Activated naive CD4-positive, alpha-beta T cell treated with Interleukin-2 at 50 U/mL for 16 hours (primary cell): Measurements from ENCODE around the gene IZUMO4.

Source experiments
- DNase-seq: peaks from one replicate; pipeline ENCODE4 v3.0.0-alpha.2; 2020

IZUMO4 gene

DNA sequence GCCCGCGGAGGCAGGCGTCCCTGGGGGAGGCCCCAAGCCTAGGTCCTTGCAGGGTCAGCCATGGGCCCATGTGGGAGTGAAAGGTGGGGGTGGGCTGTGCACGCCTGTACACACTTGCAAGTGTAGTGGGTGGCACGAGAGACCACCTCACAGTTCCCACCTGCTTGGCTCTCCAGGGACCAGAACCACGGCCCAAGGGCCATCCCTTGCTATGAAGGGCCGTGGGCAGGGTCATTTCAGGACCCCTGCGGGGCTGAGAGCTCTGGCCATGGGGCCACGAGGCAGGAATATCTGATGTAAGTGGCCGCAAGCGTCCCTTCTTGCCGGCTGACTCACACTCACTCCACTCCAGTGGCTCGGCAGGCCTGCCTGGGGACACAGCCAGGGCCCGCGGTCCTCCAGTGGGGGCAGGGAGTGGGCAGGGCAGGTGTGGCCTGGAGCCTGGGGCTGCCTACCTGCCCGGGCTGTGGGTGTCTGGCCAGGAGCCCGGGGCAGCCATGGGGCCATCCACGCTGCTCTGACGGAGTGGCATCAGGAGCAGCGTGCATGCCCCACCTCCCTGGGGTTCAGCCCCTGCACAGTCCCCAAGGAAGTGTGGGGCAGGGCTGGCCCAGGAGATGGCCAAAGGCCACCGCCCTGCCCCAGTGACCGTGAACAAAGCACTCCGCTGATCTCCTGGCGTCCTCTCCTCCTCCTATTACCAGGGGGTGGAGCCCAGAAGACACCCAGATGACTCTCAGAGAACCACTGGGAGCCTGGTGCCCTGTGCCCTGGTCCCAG is 37.1 kb upstream of the IZUMO4 start:
- DNase-seq = no peak

DNA sequence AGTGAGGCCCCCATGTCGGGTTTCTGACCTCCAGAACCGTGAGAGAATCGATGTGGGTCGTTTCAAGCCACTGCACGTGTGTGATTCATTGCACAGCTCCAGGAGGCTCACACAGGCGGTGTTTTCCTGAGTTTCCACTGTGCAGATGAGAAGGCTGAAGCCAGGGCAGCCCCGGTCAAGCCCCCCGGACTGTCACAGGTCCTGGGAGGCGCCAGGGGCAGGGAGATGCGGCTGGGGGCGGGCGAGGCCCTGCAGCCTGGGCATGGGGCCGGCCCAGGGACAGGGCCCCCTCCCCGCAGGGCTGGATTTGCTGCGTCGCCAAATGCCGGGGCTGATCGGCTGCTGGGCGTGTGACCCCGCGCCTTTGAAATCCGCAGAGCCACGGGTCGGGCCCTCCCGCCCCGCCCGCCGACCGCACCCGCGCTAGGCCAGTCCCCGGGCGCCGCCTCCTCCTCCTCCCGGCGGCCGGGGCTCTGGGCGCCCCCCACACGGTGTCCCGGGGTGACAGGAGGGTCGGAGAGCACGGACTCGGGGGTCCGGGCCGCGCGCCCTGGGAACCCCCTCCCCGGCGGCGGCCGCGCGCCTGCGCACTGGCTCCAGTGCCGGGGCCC is 35.7 kb upstream of the IZUMO4 start:
- DNase-seq = peak; percentile 51

DNA sequence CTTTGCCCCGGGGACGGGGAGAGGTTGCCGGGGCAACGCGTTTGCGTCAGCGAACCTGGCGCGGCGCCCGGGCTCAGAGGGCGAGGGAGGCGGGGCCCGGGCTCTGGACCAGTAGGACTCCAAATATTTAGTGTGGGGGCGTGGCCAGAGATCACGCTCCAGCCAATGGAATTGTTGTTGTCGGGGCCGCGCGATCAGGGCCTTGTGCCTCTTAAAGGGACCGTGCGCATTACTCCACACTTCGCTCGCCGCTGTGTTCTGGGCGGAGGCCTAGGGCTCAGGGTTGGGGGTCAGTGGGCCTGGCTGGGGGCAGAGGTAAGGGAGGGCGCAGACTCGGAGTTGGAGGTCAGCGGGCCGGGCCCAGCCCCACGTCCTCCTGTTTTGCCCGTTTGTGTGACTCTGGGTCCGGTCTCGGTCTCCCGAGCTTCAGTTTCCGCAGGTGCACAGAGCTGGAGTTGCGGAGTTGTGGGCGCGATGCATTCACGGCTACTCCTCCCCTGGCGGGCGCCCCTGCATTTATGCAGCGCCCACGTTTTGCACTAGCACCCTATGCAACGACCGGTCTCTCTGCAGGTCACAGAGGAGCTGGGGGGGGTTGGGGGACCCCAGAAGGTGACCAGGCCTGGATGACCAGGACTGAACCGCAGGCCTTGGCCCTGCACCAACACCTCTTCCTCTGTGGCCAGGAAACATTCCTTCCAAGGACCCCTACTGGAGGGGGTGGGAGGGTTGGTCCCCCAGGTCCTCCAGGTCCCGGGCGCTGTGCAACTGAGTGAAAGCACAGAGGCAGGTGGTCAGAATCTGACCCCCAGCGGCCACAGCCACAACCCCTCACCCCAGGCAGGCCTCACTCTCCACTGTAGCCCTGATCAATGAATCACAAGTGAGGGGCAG is 35.0 kb upstream of the IZUMO4 start:
- peak; percentile 99 for DNase-seq

DNA sequence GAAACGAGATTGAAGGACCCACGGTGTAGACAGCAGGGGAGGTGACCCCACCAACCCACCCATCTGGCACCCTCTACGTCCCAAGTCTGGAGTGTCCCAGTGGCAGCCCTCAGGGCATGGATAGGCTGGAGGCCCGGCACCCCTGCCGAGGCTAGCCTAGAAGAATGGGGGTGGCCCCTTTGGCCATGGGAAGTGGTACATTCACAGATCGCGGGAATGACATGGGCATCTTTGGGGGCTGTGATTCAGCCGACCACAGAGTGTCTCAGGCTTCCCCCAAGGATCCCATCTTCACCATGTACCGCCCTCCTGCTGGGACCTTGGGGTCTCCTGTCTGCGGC is 34.4 kb upstream of the IZUMO4 start:
- no peak for DNase-seq

DNA sequence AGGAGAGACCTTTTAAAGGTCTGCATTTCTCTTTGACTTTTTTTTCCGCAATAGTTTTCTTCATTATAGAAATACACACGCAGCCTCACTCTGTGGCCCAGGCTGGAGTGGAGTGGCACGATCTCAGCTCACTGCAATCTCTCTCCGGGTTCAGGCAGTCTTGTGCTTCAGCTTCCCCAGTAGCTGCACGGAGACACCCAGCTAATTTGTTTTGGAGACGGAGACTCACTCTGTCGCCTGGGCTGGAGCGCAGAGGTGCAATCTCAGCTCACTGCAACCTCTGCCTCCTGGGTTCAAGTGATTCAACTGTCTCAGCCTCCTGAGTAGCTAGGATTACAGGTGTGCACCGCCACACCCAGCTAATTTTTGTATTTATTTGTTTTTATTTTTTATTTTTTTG is 33.9 kb upstream of the IZUMO4 start:
- no peak for DNase-seq

DNA sequence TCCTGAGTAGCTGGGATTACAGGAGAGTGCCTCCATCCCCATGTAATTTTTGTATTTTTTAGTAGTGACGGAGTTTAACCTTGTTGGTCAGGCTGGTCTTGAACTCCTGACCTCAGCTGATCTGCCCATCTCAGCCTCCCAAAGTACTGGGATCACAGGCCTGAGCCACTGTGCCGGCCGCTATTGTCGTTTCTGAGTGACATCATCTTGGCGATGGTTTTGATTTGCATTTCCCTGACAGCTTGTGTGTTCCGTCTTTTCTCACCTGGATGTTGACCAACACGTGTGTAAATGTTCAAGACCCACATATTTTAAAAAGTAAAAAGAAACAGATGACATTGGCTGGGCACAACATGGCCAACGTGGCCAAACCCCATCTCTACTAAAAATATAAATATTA is 32.9 kb upstream of the IZUMO4 start:
- DNase-seq = no peak

DNA sequence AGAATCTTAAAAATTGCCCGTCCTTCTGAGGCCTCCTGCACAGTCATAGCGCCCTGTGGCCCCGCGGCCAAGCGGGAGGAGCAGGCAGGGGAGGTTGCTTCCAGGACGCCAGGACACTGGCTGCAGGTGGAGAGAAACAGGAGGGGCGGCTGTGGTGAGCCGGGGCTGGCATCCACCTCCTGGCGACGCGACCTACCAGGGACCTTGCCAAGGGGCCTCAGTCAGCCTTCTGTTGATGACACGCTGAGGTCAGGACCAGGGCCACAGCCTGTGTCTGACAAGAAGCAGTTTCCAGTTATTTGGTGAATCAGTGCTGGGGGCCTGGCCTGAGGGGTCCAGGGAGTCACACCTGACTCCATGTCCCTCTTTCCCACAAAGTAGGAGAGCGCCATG is 32.3 kb upstream of the IZUMO4 start:
- DNase-seq = no peak

DNA sequence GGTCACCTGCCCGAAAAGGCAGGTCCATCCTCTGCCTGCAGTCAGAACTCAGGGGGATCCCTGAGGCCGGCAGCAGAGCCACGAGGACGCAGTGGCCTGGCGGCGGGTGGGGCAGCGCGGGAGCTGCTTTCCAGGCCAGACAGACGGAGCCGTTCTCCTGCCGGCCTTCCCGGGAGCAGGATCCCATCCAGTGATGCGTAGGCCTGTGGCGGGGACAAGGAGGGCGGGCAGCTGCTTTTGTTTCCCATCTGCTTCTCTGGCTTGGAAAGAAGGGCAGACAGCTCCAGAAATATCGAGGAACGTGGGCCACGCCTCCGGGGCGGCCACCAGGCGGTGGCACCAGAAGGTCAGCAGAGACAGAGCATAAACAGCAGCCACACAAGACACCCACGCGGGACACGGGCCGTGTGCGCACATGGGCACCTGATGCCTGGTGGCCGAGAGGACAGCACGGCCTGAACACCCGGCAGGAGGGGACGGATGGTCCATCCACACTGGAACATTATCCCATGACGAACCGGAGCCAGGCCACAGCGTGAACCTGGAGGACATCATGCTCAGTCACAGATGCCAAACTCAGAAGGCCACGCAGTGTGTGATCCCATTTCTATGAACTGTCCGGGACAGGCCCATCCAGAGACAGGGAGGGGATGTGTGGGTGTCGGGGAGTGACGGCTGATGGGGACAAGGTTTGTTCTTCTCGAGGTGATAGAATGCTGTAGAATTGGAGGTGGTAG is 31.8 kb upstream of the IZUMO4 start:
- no peak for DNase-seq

DNA sequence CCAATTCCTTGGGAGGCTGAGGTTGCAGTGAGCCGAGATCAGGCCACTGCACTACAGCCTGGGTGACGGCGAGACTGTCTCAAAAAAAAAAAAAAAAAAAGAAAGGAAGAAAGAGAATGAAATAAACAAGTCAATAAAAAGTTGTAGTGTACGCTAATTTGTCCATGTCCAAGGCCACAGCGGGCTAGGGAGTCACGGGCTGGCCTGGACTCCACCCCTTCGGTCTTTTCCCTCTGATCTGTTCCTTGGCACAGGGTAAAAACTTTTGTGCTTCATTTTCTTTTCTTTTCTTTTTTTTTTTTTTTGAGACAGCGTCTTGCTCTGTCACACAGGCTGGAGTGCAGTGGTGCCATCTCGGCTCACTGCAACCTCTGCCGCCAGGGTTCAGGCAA is 26.3 kb upstream of the IZUMO4 start:
- DNase-seq = no peak

DNA sequence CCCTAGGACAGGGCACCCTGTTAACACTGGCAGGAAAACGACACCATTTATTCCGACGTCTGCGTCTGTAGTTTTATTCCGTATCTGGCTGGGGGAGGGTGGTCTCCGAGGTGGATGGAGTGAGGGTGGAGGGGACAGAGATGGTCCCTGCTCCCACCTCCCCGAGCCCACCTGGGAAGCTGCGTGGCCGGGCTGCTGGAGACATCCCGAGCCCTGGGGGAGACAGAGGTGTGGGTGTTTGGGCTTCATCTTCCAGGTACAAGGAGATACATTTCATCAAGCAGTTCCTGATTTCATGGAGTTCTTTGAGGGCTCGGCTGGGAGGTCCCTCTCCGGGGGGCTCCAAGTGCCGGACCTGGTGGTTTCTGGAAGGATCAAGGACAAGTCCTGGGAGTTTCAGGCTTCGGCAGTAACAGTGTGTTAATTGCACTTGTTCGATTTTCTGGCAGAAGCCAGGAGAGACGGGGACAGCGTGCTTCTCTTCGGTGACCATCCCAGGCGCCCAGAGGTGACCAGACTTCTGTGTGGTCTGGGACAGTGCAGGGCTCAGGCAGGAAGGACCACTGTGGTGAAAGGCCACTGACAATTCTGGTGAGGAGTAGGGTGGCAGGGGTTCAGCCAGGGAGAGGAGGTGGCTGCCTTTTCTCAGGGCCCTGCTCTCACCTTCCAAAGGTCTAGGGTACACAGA is 25.6 kb upstream of the IZUMO4 start:
- DNase-seq = no peak

DNA sequence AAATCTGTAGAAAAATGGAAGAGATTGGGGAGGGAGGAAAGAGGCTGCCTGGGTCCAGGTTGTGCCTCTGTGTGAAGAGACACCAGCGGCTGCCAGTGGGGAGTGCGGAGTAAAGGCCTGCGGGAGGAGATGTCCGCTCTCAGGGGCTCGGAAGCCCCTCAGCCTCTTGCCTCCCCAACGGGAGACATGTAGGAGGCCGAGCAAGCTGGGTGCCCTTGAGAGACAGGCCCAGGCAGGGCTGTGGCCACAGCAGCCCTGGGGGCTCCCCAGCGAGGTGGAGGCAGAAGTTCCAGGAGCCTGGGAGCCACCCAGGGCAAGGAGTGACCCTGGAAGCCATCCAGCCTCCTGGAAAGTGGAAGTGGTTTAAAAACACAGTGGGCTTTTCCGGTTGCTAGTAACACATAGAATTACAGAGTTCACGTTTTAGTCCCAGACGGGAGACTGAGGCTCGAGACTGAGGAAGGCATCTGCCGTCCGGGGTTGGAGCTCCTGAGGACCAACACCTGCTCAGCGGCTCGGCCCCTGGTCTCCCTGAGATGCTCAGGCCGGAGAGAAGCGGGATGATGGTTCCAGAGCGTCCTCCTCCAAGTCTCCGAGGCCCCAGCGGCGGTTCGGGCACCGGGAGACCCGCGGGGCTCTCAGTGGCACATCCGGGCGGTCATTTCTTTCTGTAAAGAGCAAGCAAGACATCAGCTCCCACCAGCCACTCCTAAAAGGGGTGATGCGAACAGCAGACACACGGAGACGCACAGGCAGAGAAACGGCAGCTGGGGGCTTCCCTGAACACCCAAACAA is 23.8 kb upstream of the IZUMO4 start:
- no peak for DNase-seq

DNA sequence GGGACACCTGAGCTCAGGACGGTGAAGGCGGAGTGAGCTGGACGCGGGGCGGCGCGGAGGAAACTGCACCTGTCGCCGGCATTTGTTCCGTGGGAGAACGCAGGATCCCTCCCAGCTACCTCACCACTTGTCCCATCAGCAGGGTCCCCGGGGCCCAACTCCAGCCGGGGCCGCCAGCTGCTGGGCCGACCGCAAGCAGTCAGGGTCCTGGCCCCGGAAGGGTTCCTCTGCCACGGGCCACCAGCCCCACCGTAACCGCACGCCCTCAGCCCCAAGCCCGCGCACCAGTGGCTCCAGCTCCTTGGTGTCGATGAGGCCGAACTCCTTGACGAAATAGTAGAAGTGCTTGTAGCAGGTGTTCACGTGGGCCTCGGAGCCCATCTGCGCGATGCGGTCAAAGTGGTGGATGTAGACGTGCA is 20.2 kb upstream of the IZUMO4 start:
- DNase-seq = no peak

DNA sequence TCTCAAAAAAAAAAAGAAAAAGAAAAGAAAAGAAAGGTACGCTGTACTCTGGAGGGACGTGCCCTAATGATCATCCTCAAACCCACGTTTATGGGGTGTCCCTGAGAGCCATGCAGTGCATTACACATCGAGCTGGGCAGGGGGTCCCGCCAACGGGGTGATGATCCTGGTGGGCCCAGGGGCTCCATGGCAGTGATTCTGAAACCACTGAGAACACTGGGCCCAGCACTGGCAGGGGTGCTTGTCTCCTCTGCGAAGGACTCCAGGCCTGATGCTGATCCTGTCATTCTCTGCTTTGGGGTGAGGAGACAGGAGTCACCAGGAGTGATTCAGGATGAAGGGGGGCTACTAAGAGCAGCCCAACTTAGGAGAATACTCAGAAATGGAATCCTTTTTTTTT is 19.3 kb upstream of the IZUMO4 start:
- no peak for DNase-seq

DNA sequence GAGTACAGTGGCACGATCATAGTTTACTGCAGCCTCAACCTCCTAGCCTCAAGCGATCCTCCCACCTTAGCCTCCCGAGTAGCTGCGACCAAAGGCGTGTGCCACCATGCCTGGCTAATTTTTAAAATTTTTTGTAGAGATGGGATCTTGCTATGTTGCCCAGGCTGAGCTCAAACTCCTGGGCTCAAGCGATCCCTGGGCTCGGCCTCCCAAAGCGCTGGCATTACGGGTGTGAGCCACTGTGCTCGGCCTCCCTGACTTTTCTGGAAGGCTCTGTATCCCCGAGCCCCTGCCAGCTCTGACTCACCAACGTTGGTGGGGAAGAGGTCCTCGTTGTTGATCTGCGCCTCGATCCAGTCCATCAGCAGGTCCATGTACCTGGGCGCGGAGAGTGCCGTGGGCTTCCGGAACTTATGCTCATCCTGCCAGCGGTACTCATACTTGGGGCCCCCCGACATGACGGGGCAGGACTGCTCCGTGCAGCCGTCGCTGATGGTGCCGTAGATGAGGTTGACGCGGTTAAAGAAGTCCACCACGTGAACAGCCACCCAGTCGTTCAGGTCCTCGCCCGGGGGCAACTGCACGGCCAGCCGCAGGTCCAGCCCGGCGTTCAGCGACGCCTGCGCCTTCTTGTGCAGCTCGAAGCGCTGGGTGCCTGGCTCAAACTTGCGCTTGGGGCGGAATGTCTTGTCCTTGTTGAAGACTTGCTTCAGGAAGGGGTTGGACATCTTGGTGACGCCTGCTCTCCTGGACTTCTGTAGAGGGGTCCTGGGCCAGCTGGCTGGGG is 18.7 kb upstream of the IZUMO4 start:
- no peak for DNase-seq

DNA sequence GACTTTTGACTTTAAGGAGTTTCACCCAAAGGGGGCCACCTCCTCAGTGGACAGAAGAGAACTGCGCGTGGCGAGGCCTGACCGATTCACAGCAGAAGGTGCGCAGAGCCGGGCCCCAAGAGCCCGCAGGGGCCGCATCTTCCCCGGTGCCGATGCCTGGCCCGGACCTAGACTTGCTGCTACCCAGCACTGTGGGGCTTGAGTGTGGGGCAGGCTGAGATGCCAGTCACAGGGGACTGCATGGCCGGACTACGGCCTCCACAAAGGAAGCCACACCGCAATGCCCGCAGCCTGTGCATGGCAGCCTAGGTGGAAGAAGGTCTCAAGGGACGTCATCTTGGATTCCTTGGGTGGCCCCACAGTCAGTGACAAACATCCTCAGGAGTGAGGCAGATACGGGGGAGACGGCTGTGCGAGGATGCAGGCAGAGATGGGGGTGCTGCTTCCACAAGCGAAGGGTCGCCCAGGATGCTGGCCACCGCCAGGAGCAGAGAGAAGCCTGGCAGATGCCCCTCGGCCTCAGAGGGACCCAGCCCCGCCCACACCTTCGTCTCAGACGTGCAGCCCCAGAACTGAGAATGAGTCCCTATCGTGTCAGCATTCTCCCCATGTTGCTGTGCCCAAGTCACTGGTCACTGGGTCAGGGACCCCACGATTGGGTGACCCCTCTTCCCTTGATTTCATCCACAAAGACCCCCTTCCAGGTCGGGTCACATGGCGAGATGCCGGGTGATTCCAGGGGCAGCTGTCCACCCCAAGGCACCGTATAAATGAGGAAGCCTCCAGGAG is 17.4 kb upstream of the IZUMO4 start:
- DNase-seq = no peak

DNA sequence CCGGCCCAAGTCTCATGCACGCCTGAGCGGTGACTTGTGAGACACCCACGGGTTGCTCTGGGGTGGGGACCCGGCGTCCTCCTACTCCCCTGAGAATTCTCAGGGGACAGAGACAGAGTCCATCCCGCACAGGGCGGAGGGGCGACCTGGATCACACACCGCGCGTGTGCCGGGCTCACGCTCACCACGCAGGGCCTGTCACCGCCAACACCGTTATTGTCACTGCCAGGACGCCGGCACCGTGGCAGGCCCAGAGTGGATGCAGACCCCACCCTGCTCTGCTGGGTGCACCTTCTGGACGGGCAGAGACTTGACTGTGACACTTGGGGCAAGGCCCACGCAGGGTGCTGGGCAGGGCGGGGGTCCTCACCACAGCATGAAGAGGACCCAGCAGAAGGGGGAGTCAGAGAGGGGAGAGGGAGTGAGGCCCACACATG is 16.8 kb upstream of the IZUMO4 start:
- no peak for DNase-seq

DNA sequence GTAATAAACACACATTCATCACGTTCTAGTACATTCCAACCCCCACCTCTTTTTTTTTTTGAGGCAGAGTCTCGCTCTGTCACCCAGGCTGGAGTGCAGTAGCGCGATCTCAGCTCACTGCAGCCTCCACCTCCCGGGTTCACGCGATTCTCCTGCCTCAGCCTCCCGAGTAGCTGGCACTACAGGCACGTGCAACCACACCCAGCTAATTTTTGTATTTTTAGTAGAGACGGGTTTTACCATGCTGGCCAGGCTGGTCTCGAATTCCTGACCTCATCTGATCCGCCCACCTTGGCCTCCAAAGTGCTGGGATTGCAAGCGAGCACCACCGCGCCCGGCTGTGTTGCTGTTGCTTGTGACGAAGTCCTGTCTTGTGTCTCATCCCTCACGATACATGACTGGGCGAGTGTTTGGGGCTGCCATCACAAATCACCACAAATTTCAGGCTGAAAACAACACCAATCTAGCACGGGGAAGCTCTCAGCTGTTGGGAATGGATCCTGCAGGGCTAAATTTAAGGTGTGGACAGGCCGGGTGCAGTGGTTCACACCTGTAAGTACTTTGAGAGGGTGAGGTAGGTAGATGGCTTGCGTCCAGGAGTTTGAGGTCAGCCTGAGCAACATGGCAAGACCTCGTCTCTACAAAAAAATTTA is 16.3 kb upstream of the IZUMO4 start:
- no peak for DNase-seq

DNA sequence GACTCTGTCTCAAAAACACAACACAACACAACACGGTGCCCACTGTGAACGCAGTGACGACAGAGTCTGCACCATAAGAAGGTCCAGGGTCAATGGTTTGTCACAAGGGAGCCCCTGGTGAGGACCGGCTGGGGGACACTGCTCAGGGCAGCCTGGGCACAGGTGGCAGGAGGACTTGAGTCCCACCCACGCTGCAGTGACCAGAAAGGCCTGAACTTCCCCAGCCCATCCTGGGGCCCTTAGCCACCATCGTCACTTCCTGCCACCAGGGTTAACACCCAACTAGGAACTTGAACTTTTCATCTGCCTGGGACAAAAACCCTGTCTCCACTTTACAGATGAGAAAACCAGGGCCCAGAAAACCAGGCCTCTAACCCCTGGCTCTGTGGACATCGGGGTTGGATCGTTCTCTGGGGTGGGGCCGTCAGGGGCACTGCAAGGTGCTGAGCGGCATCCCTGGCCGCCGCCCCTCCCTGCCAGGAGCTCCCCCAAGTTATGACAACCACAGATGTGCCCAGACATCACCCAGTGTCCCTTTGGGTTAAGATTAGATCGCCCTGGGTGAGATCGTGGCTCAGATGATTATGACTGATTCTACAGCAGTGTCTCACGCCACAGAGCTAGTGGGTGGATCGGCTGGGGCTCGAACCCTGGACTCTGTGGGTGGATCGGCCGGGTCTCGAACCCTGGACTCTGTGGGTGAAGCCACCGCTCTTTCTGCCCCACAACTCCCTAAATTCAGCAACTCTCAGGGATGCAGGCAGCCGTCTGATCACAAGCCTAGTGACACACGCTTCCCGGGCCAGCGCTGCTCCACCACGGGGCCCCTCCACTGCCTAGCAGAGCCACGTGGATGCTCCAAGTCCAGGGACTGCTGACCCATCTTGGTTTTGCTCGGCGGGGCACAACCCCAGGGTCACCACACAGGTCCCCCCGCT is 14.6 kb upstream of the IZUMO4 start:
- peak; percentile 49 for DNase-seq
